Neural crest cell (in vitro differentiated cells): ENCODE measurements around the gene HNRNPUL1. TPM values are rescaled to one million over a fixed set of nuclear protein-coding genes. Genes with fewer than 3 reads are reported as not detected.

Source experiments
- DNase-seq: peaks from one replicate; pipeline ENCODE4 v3.0.0; 2021; ENCODE audit warnings: low read depth, mixed read lengths, low spot score
- H3K27ac Mint-ChIP-seq: one replicate; pipeline ENCODE4 v1.8.0; 2021; ENCODE audit warnings: mild to moderate bottlenecking, mixed read lengths; ENCODE audit not compliant: unreplicated experiment
- H3K27me3 Mint-ChIP-seq: 2 replicates; pipeline ENCODE4 v1.8.0; 2021; ENCODE audit warnings: low read depth, mild to moderate bottlenecking, mixed read lengths
- H3K36me3 Mint-ChIP-seq: 2 replicates; pipeline ENCODE4 v1.8.0; 2021; ENCODE audit warnings: low read depth, mild to moderate bottlenecking, mixed read lengths
- H3K4me1 Mint-ChIP-seq: 2 replicates; pipeline ENCODE4 v1.8.0; 2021; ENCODE audit warnings: mixed read lengths
- H3K4me3 Mint-ChIP-seq: one replicate; pipeline ENCODE4 v1.8.0; 2021; ENCODE audit warnings: mild to moderate bottlenecking, mixed read lengths
- H3K9me3 Mint-ChIP-seq: 2 replicates; pipeline ENCODE4 v1.8.0; 2021; ENCODE audit warnings: mixed read lengths
- long read RNA-seq: library from polyadenylated mRNA; unstranded; transcript quantifications from one replicate; pipeline ENCODE4 v2.0.0, GENCODE V29; 2020
- total RNA-seq: library from RNA; stranded (reverse); gene quantifications from 2 replicates; pipeline ENCODE4 v1.2.1, GENCODE V29; 2021
- TF ChIP-seq, protein P1 (sequence below): fragments of 200-600 bp; sonication (generic); conservative IDR thresholded peaks from 2 replicates; pipeline ENCODE4 v1.5.0; 2021; ENCODE audit warnings: antibody characterized with exemption, mild to moderate bottlenecking

The HNRNPUL1 gene
- 306 and 320 TPM in 2 replicates for total RNA-seq
- long read RNA-seq, partial matches to known transcripts = 4 of 7 reads
- long read RNA-seq, other reads (novel, unspliced or antisense) = 3 of 7 reads

DNA sequence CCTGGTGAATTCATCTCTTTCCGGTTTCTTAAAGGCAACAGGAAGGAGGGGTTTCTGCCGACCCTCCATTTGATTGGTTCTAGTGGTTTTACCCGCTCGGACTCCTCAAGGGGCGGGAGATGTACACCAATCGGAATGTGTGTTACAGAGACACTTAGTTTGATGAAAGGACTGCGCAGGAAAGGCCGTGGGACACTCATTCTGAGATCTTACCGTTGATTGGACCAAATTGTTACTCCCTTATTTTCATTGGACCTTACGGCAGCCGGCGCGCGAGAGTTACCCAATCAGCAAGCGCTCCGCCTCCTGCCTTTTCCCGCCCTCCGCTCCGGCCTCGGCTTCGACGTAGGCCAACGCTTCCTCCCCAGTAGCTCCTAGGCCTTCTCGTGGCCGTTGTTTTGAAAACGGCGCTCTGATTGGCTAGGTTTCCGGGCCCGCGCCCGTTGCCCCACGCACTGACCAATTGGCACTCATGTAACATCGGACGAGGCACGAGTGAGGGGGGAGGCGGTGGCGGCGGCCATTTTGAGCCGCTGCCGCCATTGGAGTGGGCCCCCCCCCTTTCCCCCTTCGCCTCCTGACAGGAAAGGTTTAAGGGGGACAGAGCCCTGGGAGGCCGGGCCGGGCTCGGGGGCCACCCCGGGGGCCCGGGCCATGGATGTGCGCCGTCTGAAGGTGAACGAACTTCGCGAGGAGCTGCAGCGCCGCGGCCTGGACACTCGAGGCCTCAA is at the start of gene HNRNPUL1:
Gene HNRNPUL1, plus strand, starts transcription at position 523 of the 731 bp plus-strand sequence. Its CDS starts 132 bp downstream, at position 655.
- TF ChIP-seq, protein P1, sequence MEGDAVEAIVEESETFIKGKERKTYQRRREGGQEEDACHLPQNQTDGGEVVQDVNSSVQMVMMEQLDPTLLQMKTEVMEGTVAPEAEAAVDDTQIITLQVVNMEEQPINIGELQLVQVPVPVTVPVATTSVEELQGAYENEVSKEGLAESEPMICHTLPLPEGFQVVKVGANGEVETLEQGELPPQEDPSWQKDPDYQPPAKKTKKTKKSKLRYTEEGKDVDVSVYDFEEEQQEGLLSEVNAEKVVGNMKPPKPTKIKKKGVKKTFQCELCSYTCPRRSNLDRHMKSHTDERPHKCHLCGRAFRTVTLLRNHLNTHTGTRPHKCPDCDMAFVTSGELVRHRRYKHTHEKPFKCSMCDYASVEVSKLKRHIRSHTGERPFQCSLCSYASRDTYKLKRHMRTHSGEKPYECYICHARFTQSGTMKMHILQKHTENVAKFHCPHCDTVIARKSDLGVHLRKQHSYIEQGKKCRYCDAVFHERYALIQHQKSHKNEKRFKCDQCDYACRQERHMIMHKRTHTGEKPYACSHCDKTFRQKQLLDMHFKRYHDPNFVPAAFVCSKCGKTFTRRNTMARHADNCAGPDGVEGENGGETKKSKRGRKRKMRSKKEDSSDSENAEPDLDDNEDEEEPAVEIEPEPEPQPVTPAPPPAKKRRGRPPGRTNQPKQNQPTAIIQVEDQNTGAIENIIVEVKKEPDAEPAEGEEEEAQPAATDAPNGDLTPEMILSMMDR = no peak

DNA sequence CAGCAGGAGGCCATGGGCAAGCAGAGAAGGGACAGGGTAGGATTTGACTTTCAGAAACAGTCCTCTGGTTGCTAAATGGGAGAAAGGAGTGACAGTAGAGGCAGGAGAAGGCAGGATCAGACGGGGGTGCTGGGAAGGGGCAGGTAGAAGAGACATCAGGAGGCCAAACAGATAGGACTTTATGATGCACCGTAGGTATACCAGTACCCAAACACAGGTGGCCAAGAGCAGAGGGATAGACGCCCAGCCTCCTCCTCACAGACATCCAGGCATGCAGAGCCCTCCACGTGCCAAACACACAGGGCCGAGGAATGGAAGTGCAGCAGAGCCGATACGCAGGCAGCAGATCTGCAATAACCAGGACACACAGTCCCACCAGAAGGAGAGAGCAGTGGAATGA is 46.4 kb upstream of the HNRNPUL1 start:
- Mint-ChIP-seq H3K9me3 (no peaks in the 10 kb centered on the region), H3K27ac (peak overlapping the region; percentile 83), H3K36me3 (no peaks in the 10 kb centered on the region), H3K4me3 (peak overlapping the region; percentile 72), H3K4me1 (peaks cover 43% of the 10 kb centered on the region), H3K27me3 (peaks cover 31% of the 10 kb centered on the region)
- no peak for DNase-seq
- TF ChIP-seq, protein P1 = no peak

More for the DNA sequence above, at the start of gene HNRNPUL1:
- H3K27ac Mint-ChIP-seq = peak within 1 kb of the TSS; percentile 99
- H3K9me3 Mint-ChIP-seq = no peaks in the 10 kb centered on the region
- peak; percentile 100 for DNase-seq
- H3K27me3 Mint-ChIP-seq = peaks cover 3% of the 10 kb centered on the region
- peaks cover 3% of the 10 kb centered on the region for H3K36me3 Mint-ChIP-seq
- H3K4me1 Mint-ChIP-seq = peaks cover 39% of the 10 kb centered on the region
- H3K4me3 Mint-ChIP-seq = peak within 1 kb of the TSS; percentile 96

DNA sequence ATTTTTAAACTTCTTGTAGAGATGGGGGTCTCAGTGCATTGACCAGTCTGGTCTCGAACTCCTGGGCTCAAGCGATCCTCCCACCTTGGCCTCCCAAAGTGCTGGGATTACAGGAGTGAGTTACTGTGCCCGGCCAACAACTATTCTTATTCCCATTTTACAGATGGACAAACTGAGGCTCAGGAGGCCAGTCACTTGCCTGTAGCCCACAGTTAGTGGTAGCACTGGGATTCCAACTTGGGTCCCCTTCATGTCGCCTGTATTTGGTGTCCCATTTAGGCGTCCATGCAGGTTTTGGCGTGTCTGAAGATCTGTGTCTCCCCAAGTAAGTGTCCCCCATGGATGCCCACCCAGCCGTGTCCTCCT is 45.9 kb upstream of the HNRNPUL1 start:
- Mint-ChIP-seq H3K4me1 (peaks cover 47% of the 10 kb centered on the region), H3K36me3 (no peaks in the 10 kb centered on the region), H3K9me3 (no peaks in the 10 kb centered on the region), H3K27ac (peak overlapping the region; percentile 21), H3K4me3 (peak overlapping the region; percentile 90), H3K27me3 (peaks cover 31% of the 10 kb centered on the region)
- no peak for DNase-seq
- TF ChIP-seq, protein P1 = no peak

DNA sequence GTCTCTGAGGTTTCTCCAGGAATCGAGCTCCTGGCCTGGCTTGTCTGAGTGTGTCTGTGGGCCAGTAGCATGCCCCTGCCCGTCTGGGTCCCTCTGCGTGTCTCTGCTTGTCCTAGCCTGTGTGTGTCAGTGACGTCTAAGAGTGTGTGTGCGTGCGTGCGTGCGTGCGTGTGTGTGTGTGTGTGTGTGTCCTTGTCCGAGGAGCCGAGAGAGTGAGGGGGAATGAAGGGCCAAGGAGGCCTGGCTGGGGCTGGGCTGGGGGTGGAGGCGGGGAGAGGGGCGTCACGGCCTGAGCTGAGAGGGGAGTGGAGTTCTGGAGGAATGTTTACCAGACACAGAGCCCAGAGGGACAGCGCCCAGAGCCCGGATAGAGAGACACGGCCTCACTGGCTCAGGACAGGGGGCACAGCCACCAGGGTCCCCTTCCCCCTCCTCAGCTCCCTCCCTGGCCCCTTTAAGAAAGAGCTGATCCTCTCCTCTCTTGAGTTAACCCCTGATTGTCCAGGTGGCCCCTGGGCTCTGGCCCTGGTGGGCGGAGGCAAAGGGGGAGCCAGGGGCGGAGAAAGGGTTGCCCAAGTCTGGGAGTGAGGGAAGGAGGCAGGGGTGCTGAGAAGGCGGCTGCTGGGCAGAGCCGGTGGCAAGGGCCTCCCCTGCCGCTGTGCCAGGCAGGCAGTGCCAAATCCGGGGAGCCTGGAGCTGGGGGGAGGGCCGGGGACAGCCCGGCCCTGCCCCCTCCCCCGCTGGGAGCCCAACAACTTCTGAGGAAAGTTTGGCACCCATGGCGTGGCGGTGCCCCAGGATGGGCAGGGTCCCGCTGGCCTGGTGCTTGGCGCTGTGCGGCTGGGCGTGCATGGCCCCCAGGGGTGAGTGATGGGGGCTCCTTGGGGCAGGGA is 45.3 kb upstream of the HNRNPUL1 start, which contains the start of gene AXL:
Gene AXL, plus strand, starts transcription at position 609 of the 893 bp plus-strand sequence. Its CDS starts 170 bp downstream, at position 779.
- H3K4me3 Mint-ChIP-seq = peak within 1 kb of the TSS; percentile 90
- peak; percentile 50 for DNase-seq
- no peaks in the 10 kb centered on the region for H3K9me3 Mint-ChIP-seq
- no peaks in the 10 kb centered on the region for H3K36me3 Mint-ChIP-seq
- H3K27me3 Mint-ChIP-seq = peaks cover 33% of the 10 kb centered on the region
- H3K4me1 Mint-ChIP-seq = peaks cover 52% of the 10 kb centered on the region
- peak within 1 kb of the TSS; percentile 21 for H3K27ac Mint-ChIP-seq
- TF ChIP-seq, protein P1 = no peak

DNA sequence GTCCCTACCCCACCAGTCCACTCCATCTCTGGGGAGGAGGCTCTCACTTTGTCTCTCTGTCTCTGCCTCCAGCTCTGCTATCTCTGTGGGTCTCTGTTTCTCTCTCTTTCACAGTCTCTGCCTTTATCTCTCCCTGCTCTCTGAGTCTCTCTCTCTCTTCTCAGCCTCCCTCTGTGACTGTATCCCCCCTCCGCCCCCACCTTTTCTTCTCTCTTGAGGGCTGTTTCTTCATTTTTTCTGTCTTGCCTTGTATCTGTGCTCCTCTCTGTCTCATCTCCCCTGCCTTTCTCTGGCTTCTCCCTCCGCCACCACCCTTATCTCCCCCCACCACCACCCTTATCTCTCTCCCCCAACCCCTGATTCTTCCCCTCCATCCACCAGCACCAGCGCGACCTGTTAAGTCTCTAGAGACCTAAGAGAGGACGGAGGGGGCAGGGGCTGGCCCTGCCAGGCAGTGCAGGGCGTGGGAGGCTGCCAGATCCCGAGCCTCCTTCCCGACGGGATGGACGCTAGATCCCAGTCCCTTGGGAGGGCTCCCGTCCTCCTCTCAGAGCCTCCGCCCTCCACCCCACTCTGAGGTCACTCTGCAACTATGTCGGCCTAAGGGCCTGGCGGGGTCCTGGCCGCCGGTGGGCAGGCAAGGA is 44.1 kb upstream of the HNRNPUL1 start:
- no peaks in the 10 kb centered on the region for H3K36me3 Mint-ChIP-seq
- H3K9me3 Mint-ChIP-seq = no peaks in the 10 kb centered on the region
- TF ChIP-seq, protein P1 = no peak
- peak overlapping the region; percentile 83 for H3K4me3 Mint-ChIP-seq
- no peak for DNase-seq
- peaks cover 42% of the 10 kb centered on the region for H3K27me3 Mint-ChIP-seq
- H3K4me1 Mint-ChIP-seq = peaks cover 61% of the 10 kb centered on the region
- H3K27ac Mint-ChIP-seq = no peak overlapping the region
